SK-N-SH (cell line): ENCODE measurements around the gene DOK4. TPM values are rescaled to one million over a fixed set of nuclear protein-coding genes. Genes with fewer than 3 reads are reported as not detected.

Experiments
- CTCF ChIA-PET: fragments of 300-600, 350-600 bp; formaldehyde crosslinking; extraction: SDS; loops from one replicate; lab custom pipeline; 2021; lab: Yijun Ruan, JAX
- POLR2A ChIA-PET: fragments of 350-600 bp; sonication (Branson Sonifier 250); formaldehyde crosslinking; extraction: SDS; loops from one replicate; lab custom pipeline; 2020; ENCODE audit warnings: antibody characterized with exemption, inconsistent platforms; lab: Yijun Ruan, JAX
- DNase-seq: peaks from one replicate; pipeline ENCODE4 v3.0.0; 2012
- H2AFZ ChIP-seq: fragments of 200-600 bp; sonication (generic); 2 replicates; pipeline ENCODE4 v1.8.1; 2016; ENCODE audit warnings: antibody characterized with exemption, mild to moderate bottlenecking, low read depth
- H3F3A ChIP-seq: fragments of 200-600 bp; sonication (generic); replicated peaks from 2 replicates; pipeline ENCODE3; 2016; ENCODE audit warnings: antibody characterized with exemption, mild to moderate bottlenecking; ENCODE audit not compliant: insufficient read depth
- H3K27ac ChIP-seq, 2 experiments: fragments of 200-500 bp in 1 of 2; fragments of 200-600 bp in 1 of 2; sonication (Bioruptor generic) in 1 of 2; sonication (generic), shearing (Covaris generic) in 1 of 2; 2 replicates each; pipeline versions ENCODE4 v1.5.1 to v1.6.1; 2014 to 2016; ENCODE audit warnings: low read depth in 2 of 2, inconsistent platforms in 1 of 2, low read length in 1 of 2, mild to moderate bottlenecking in 1 of 2, mixed read lengths in 1 of 2
- H3K27me3 ChIP-seq: fragments of 200-600 bp; sonication (generic), shearing (Covaris generic); 2 replicates; pipeline ENCODE4 v1.6.1; 2016; ENCODE audit warnings: mixed run types; ENCODE audit not compliant: insufficient read depth
- H3K36me3 ChIP-seq, 2 experiments: fragments of 200-500 bp in 1 of 2; fragments of 200-600 bp in 1 of 2; sonication (Bioruptor generic) in 1 of 2; sonication (generic) in 1 of 2; replicated peaks in 1 of 2; 2 replicates each; pipeline versions ENCODE3 to v1.5.1; 2014 to 2016; ENCODE audit warnings: low read length in 1 of 2, mild to moderate bottlenecking in 1 of 2; ENCODE audit not compliant: insufficient read depth in 2 of 2, control insufficient read depth in 1 of 2
- H3K4me1 ChIP-seq, 2 experiments: fragments of 200-500 bp in 1 of 2; fragments of 200-600 bp in 1 of 2; sonication (Bioruptor generic) in 1 of 2; sonication (generic), shearing (Covaris generic) in 1 of 2; 2 replicates each; pipeline versions ENCODE4 v1.5.1 to v1.6.1; 2014 to 2016; ENCODE audit warnings: low read depth in 1 of 2, low read length in 1 of 2, mixed run types in 1 of 2; ENCODE audit not compliant: insufficient read depth in 2 of 2, control insufficient read depth in 1 of 2
- H3K4me2 ChIP-seq: fragments of 200-600 bp; sonication (generic), shearing (Covaris generic); 2 replicates; pipeline ENCODE4 v1.6.1; 2017; ENCODE audit warnings: mixed run types
- H3K4me3 ChIP-seq, 2 experiments: fragments of 200-500 bp in 1 of 2; fragments of 200-600 bp in 1 of 2; sonication (Bioruptor generic) in 1 of 2; sonication (generic), shearing (Covaris generic) in 1 of 2; 2 replicates each; pipeline versions ENCODE4 v1.5.1 to v1.8.1; 2014 to 2016; ENCODE audit warnings: low read depth in 2 of 2, inconsistent platforms in 1 of 2, low read length in 1 of 2, mild to moderate bottlenecking in 1 of 2, mixed read lengths in 1 of 2, moderate library complexity in 1 of 2
- H3K79me2 ChIP-seq: fragments of 200-600 bp; sonication (generic); 2 replicates; pipeline ENCODE4 v1.8.1; 2017; ENCODE audit warnings: mild to moderate bottlenecking; ENCODE audit not compliant: insufficient read depth
- H3K9ac ChIP-seq: fragments of 200-600 bp; sonication (generic); 2 replicates; pipeline ENCODE4 v1.6.1; 2017; ENCODE audit warnings: mixed run types
- H3K9me2 ChIP-seq: fragments of 200-600 bp; sonication (generic); 2 replicates; pipeline ENCODE4 v1.6.1; 2017; ENCODE audit warnings: mixed run types
- H3K9me3 ChIP-seq: fragments of 200-600 bp; sonication (generic); 2 replicates; pipeline ENCODE4 v1.6.1; 2017; ENCODE audit warnings: mixed run types, mild to moderate bottlenecking, moderate library complexity
- H4K20me1 ChIP-seq: fragments of 200-600 bp; sonication (generic); 2 replicates; pipeline ENCODE4 v1.6.1; 2017; ENCODE audit warnings: mild to moderate bottlenecking, mixed run types; ENCODE audit not compliant: insufficient read depth
- CHD2 ChIP-seq: fragments of 150-350 bp; IDR thresholded peaks from 2 replicates; pipeline ENCODE4 v1.6.1; 2018; ENCODE audit warnings: low read length; ENCODE audit not compliant: partially characterized antibody
- ELF1 ChIP-seq: IDR thresholded peaks from 2 replicates; pipeline ENCODE4 v1.4.0; 2012
- EZH2phosphoT487 ChIP-seq: fragments of 200-600 bp; sonication (generic); IDR thresholded peaks from 2 replicates; pipeline ENCODE4 v1.6.1; 2017; ENCODE audit warnings: low read depth, mixed run types, mild to moderate bottlenecking, antibody characterized with exemption, moderate library complexity, borderline replicate concordance
- FOSL2 ChIP-seq: IDR thresholded peaks from 2 replicates; pipeline ENCODE4 v1.4.0; 2012; ENCODE audit warnings: low read depth, mild to moderate bottlenecking, moderate library complexity, borderline replicate concordance
- FOXJ3 ChIP-seq: sonication (generic); formaldehyde crosslinking; IDR thresholded peaks from 2 replicates; pipeline ENCODE4 v1.5.1; 2020; ENCODE audit warnings: mild to moderate bottlenecking, missing genetic modification reagents
- FOXM1 ChIP-seq: IDR thresholded peaks from 2 replicates; pipeline ENCODE4 v1.4.0; 2012; ENCODE audit warnings: low read depth, mild to moderate bottlenecking
- JUND ChIP-seq: IDR thresholded peaks from 2 replicates; pipeline ENCODE4 v1.4.0; 2012
- MAX ChIP-seq: IDR thresholded peaks from 2 replicates; pipeline ENCODE4 v1.4.0; 2012; ENCODE audit warnings: low read depth
- NFIC ChIP-seq: IDR thresholded peaks from 2 replicates; pipeline ENCODE4 v1.4.0; 2012; ENCODE audit warnings: borderline replicate concordance
- NRF1 ChIP-seq: IDR thresholded peaks from 2 replicates; pipeline ENCODE4 v1.6.1; 2012; ENCODE audit warnings: low read depth, mild to moderate bottlenecking, low read length
- PBX3 ChIP-seq: IDR thresholded peaks from 2 replicates; pipeline ENCODE4; 2012
- POLR2AphosphoS5 ChIP-seq: IDR thresholded peaks from 2 replicates; pipeline ENCODE4 v1.6.1; 2012; ENCODE audit warnings: low read depth, low read length
- RAD21 ChIP-seq: IDR thresholded peaks from 2 replicates; pipeline ENCODE4 v1.6.1; 2012; ENCODE audit warnings: mild to moderate bottlenecking, low read length
- RCOR1 ChIP-seq: fragments of 150-350 bp; IDR thresholded peaks from 2 replicates; pipeline ENCODE4 v1.6.1; 2017; ENCODE audit warnings: antibody characterized with exemption, low read length
- RFX5 ChIP-seq: IDR thresholded peaks from 2 replicates; pipeline ENCODE4 v1.6.1; 2012; ENCODE audit warnings: mild to moderate bottlenecking, improper control_type of control experiment, low read length
- TCF12 ChIP-seq: IDR thresholded peaks from 2 replicates; pipeline ENCODE4 v1.4.0; 2012
- TEAD4 ChIP-seq: IDR thresholded peaks from 2 replicates; pipeline ENCODE4 v1.4.0; 2012; ENCODE audit warnings: mild to moderate bottlenecking, borderline replicate concordance; ENCODE audit not compliant: insufficient read depth
- WGBS: methylation state at CpG from one replicate; pipeline ENCODE4 v1.1.6; 2017; ENCODE audit warnings: low lambda C conversion rate; 5-methylcytosine and 5-hydroxymethylcytosine counted together
- polyA plus RNA-seq, 3 experiments: library from polyadenylated mRNA; depleted of rRNA; stranded (reverse); fragments of >200 nt; gene quantifications; 2 replicates each; pipeline ENCODE4 v1.2.3, GENCODE V29; 2012
- TF ChIP-seq, protein P1 (sequence below): fragments of 150-350 bp; IDR thresholded peaks from 2 replicates; pipeline ENCODE4 v1.6.1; 2016; ENCODE audit warnings: mild to moderate bottlenecking, low read depth, low read length

The DOK4 gene
- polyA plus RNA-seq, 1 of the 3 experiments (the other 2 are of a cell fraction), result 28.4 TPM

GRCh38 chr16:57424583-57424982 lies 61.7 kb downstream of the DOK4 start:
- H2AFZ ChIP-seq, result no peak overlapping the region
- no peaks in the 10 kb centered on the region for H3K27me3 ChIP-seq
- peaks cover 12 to 16% of the 10 kb centered on the region in 2 experiments for H3K36me3 ChIP-seq
- H3K4me2 ChIP-seq, result no peak overlapping the region
- peaks cover 3% of the 10 kb centered on the region for H3F3A ChIP-seq
- no peak overlapping the region for H3K9ac ChIP-seq
- DNase-seq, result no peak
- H3K4me3 ChIP-seq, result no peak overlapping the region
- H3K9me3 ChIP-seq, result no peaks in the 10 kb centered on the region
- no peaks in the 10 kb centered on the region for H3K9me2 ChIP-seq
- POLR2A ChIA-PET, result interaction anchor here (0.8 kb wide), 1 partner anchor 95 kb away, joined by 3 read pairs; no protein-coding TSS in a partner anchor
- no peak overlapping the region for H3K27ac ChIP-seq
- no peaks in the 10 kb centered on the region for H3K79me2 ChIP-seq
- H4K20me1 ChIP-seq, result no peaks in the 10 kb centered on the region
- 96% methylated on average over 3 of the region's 3 CpGs for WGBS
- TF ChIP-seq EZH2phosphoT487, result no peak
- TF ChIP-seq, protein P1, sequence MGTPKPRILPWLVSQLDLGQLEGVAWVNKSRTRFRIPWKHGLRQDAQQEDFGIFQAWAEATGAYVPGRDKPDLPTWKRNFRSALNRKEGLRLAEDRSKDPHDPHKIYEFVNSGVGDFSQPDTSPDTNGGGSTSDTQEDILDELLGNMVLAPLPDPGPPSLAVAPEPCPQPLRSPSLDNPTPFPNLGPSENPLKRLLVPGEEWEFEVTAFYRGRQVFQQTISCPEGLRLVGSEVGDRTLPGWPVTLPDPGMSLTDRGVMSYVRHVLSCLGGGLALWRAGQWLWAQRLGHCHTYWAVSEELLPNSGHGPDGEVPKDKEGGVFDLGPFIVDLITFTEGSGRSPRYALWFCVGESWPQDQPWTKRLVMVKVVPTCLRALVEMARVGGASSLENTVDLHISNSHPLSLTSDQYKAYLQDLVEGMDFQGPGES, result no peak
- no peak for TF ChIP-seq RAD21
- TF ChIP-seq FOXM1, result no peak
- no peak for TF ChIP-seq FOXJ3 (CRISPR knock-in tag)
- TF ChIP-seq TEAD4, result no peak
- no peak for TF ChIP-seq JUND
- no peak for TF ChIP-seq TCF12
- no peak for TF ChIP-seq ELF1
- TF ChIP-seq FOSL2, result no peak
- TF ChIP-seq NFIC, result no peak
- TF ChIP-seq MAX, result no peak
- TF ChIP-seq PBX3, result no peak
- TF ChIP-seq, all 33 proteins: peak for 0
- H3K4me1 ChIP-seq, result peaks cover 0 to under 1% of the 10 kb centered on the region in 2 experiments; a peak in 1 of 4 replicates
- CTCF ChIA-PET, result interaction anchor here (0.7 to 17.3 kb wide), 5 partner anchors 14 to 123 kb away, joined by 3 to 544 read pairs (median 7); no protein-coding TSS in a partner anchor

- Histone ChIP-seq H3K27me3 (no peaks in the 10 kb centered on the region), H3F3A (peaks cover 3% of the 10 kb centered on the region), H3K4me3 (no peak overlapping the region), H2AFZ (no peak overlapping the region), H3K27ac (no peak overlapping the region), H3K36me3 (peaks cover 7 to 9% of the 10 kb centered on the region in 2 experiments), H3K9me2 (no peaks in the 10 kb centered on the region), H4K20me1 (no peaks in the 10 kb centered on the region), H3K79me2 (no peaks in the 10 kb centered on the region), H3K9me3 (no peaks in the 10 kb centered on the region), H3K9ac (no peak overlapping the region), H3K4me2 (no peak overlapping the region), H3K4me1 (peaks cover 0 to 12% of the 10 kb centered on the region in 2 experiments; a peak in 2 of 4 replicates)
- ChIA-PET CTCF (interaction anchor here (0.6 to 17.3 kb wide), 14 partner anchors 9 to 339 kb away, joined by 3 to 544 read pairs (median 4); partner anchors contain the start of genes ARL2BP, CIAPIN1, COQ9 and CX3CL1), POLR2A (no interaction called here)
- TF ChIP-seq FOXJ3 (CRISPR knock-in tag) (no peak), RCOR1 (no peak), PBX3 (no peak), RFX5 (no peak), POLR2AphosphoS5 (no peak), ELF1 (no peak), NRF1 (no peak), NFIC (no peak), CHD2 (no peak)
- TF ChIP-seq, protein P1, result no peak
- no peak for DNase-seq
- 90% methylated on average over 2 of the region's 2 CpGs for WGBS
These were observed 63.1 kb downstream of the DOK4 start for GRCh38 chr16:57423152-57423551.
